ENCODE measurements around the gene CERK. TPM values are rescaled to one million over a fixed set of nuclear protein-coding genes. Genes with fewer than 3 reads are reported as not detected.

CERK gene
- polyA plus RNA-seq, 6 donors from 2014 or later, result 7.6 to 31.2 (median 19.2) TPM

- Mint-ChIP-seq H3K9me3 (peaks cover 0 to 2% (median 0%) of the 10 kb centered on the region in 7 donors), H3K27ac (no peak overlapping the region), H3K36me3 (peaks cover 38 to 54% of the 10 kb centered on the region in 2 donors), H3K4me3 (no peak overlapping the region), H3K27me3 (no peaks in the 10 kb centered on the region), H3K4me1 (peaks cover 0 to 15% (median 8%) of the 10 kb centered on the region in 3 donors)
- ATAC-seq (ENCODE audit: low read depth in 2 of 2), result no peak
- no peak for DNase-seq
Measured at GRCh38 chr22:46710806-46711205, 27.2 kb downstream of the CERK start.

- ATAC-seq (ENCODE audit: low read depth in 2 of 2) (no peak), DNase-seq (no peak)
- no peak overlapping the region for H3K27ac Mint-ChIP-seq
- peaks cover 49 to 52% of the 10 kb centered on the region in 2 donors for H3K36me3 Mint-ChIP-seq
- H3K27me3 Mint-ChIP-seq, result no peaks in the 10 kb centered on the region
- no peak overlapping the region for H3K4me3 Mint-ChIP-seq
- peaks cover 5 to 9% (median 8%) of the 10 kb centered on the region in 3 donors for H3K4me1 Mint-ChIP-seq
- peaks cover 0 to 2% (median 0%) of the 10 kb centered on the region in 7 donors for H3K9me3 Mint-ChIP-seq
Measured at GRCh38 chr22:46708766-46709330, 29.2 kb downstream of the CERK start.

- Mint-ChIP-seq H3K9me3 (peaks cover 0 to 2% (median 0%) of the 10 kb centered on the region in 7 donors), H3K4me3 (no peak overlapping the region), H3K4me1 (peaks cover 5 to 11% (median 8%) of the 10 kb centered on the region in 3 donors), H3K27me3 (no peaks in the 10 kb centered on the region), H3K36me3 (peaks cover 49 to 51% of the 10 kb centered on the region in 2 donors), H3K27ac (no peak overlapping the region)
- ATAC-seq (ENCODE audit: low read depth in 2 of 2) (no peak), DNase-seq (no peak)
Measured at GRCh38 chr22:46707827-46708570, 30.1 kb downstream of the CERK start.

- peaks cover 3 to 11% (median 9%) of the 10 kb centered on the region in 3 donors for H3K4me1 Mint-ChIP-seq
- no peaks in the 10 kb centered on the region for H3K27me3 Mint-ChIP-seq
- H3K9me3 Mint-ChIP-seq, result peaks cover 0 to 2% (median 0%) of the 10 kb centered on the region in 7 donors
- H3K27ac Mint-ChIP-seq, result no peak overlapping the region
- DNase-seq, result no peak
- H3K4me3 Mint-ChIP-seq, result no peak overlapping the region
- peaks cover 49 to 54% of the 10 kb centered on the region in 2 donors for H3K36me3 Mint-ChIP-seq
- no peak for ATAC-seq (ENCODE audit: low read depth in 2 of 2)
Measured at GRCh38 chr22:46707305-46707704, 30.7 kb downstream of the CERK start.

- Mint-ChIP-seq H3K4me3 (no peak overlapping the region), H3K36me3 (peaks cover 42 to 54% of the 10 kb centered on the region in 2 donors), H3K4me1 (peaks cover 2 to 11% (median 9%) of the 10 kb centered on the region in 3 donors), H3K27ac (no peak overlapping the region), H3K9me3 (peaks cover 0 to 2% (median 0%) of the 10 kb centered on the region in 7 donors), H3K27me3 (no peaks in the 10 kb centered on the region)
- ATAC-seq (ENCODE audit: low read depth in 2 of 2) (no peak), DNase-seq (no peak)
Measured at GRCh38 chr22:46706060-46706459, 32.0 kb downstream of the CERK start.

GRCh38 chr22:46703996-46704370 lies 34.1 kb downstream of the CERK start:
- H3K36me3 Mint-ChIP-seq, result peaks cover 33 to 51% of the 10 kb centered on the region in 2 donors

GRCh38 chr22:46703171-46703995 lies 34.7 kb downstream of the CERK start:
- H3K27ac Mint-ChIP-seq, result peak overlapping the region in 3 of 6 donors; percentile 11 to 47 (median 47)
- H3K9me3 Mint-ChIP-seq, result peaks cover 0 to 2% (median 0%) of the 10 kb centered on the region in 7 donors
- H3K4me3 Mint-ChIP-seq, result no peak overlapping the region
- DNase-seq (no peak), ATAC-seq (ENCODE audit: low read depth in 2 of 2) (no peak)
- peaks cover 34 to 48% of the 10 kb centered on the region in 2 donors for H3K36me3 Mint-ChIP-seq
- peaks cover 0 to 11% (median 5%) of the 10 kb centered on the region in 3 donors for H3K4me1 Mint-ChIP-seq
- H3K27me3 Mint-ChIP-seq, result no peaks in the 10 kb centered on the region

More at GRCh38 chr22:46703996-46704370, 34.1 kb downstream of the CERK start:
- peaks cover 0 to 11% (median 6%) of the 10 kb centered on the region in 3 donors for H3K4me1 Mint-ChIP-seq
- ATAC-seq (ENCODE audit: low read depth in 2 of 2) (no peak), DNase-seq (no peak)
- H3K27me3 Mint-ChIP-seq, result no peaks in the 10 kb centered on the region
- no peak overlapping the region for H3K4me3 Mint-ChIP-seq
- H3K9me3 Mint-ChIP-seq, result peaks cover 0 to 2% (median 0%) of the 10 kb centered on the region in 7 donors
- H3K27ac Mint-ChIP-seq, result no peak overlapping the region

GRCh38 chr22:46701262-46701661 lies 36.8 kb downstream of the CERK start:
- Mint-ChIP-seq H3K27ac (peak overlapping the region in 1 of 6 donors; percentile 42), H3K27me3 (no peaks in the 10 kb centered on the region), H3K9me3 (peaks cover 0 to 1% (median 0%) of the 10 kb centered on the region in 7 donors), H3K4me1 (peaks cover 0 to 11% (median 5%) of the 10 kb centered on the region in 3 donors), H3K4me3 (no peak overlapping the region), H3K36me3 (peaks cover 25 to 30% of the 10 kb centered on the region in 2 donors)
- DNase-seq (no peak), ATAC-seq (ENCODE audit: low read depth in 2 of 2) (no peak)

- H3K27ac Mint-ChIP-seq, result peak overlapping the region in 1 of 6 donors; percentile 49
- H3K36me3 Mint-ChIP-seq, result peaks cover 15 to 17% of the 10 kb centered on the region in 2 donors
- DNase-seq (no peak), ATAC-seq (ENCODE audit: low read depth in 2 of 2) (no peak)
- no peak overlapping the region for H3K4me3 Mint-ChIP-seq
- peaks cover 0 to 9% (median 6%) of the 10 kb centered on the region in 3 donors for H3K4me1 Mint-ChIP-seq
- H3K27me3 Mint-ChIP-seq, result no peaks in the 10 kb centered on the region
- no peaks in the 10 kb centered on the region for H3K9me3 Mint-ChIP-seq
Measured at GRCh38 chr22:46699091-46699490, 39.0 kb downstream of the CERK start.

- Mint-ChIP-seq H3K36me3 (peaks cover 14 to 15% of the 10 kb centered on the region in 2 donors), H3K9me3 (no peaks in the 10 kb centered on the region), H3K4me1 (peaks cover 0 to 9% (median 0%) of the 10 kb centered on the region in 3 donors), H3K4me3 (peak overlapping the region in 1 of 8 donors; percentile 42), H3K27me3 (no peaks in the 10 kb centered on the region), H3K27ac (no peak overlapping the region)
- DNase-seq (no peak), ATAC-seq (ENCODE audit: low read depth in 2 of 2) (no peak)
Measured at GRCh38 chr22:46697811-46698515, 40.1 kb downstream of the CERK start.

- Mint-ChIP-seq H3K4me1 (peaks cover 0 to 4% (median 0%) of the 10 kb centered on the region in 3 donors), H3K27ac (no peak overlapping the region), H3K27me3 (no peaks in the 10 kb centered on the region), H3K9me3 (no peaks in the 10 kb centered on the region), H3K36me3 (peaks cover 11 to 15% of the 10 kb centered on the region in 2 donors), H3K4me3 (no peak overlapping the region)
- no peak for DNase-seq
- ATAC-seq (ENCODE audit: low read depth in 2 of 2), result no peak
Measured at GRCh38 chr22:46696614-46697013, 41.4 kb downstream of the CERK start.

GRCh38 chr22:46696229-46696518 lies 41.9 kb downstream of the CERK start:
- peaks cover 0 to 4% (median 0%) of the 10 kb centered on the region in 3 donors for H3K4me1 Mint-ChIP-seq
- DNase-seq, result no peak
- peaks cover 11 to 16% of the 10 kb centered on the region in 2 donors for H3K36me3 Mint-ChIP-seq
- H3K27me3 Mint-ChIP-seq, result no peaks in the 10 kb centered on the region
- ATAC-seq (ENCODE audit: low read depth in 2 of 2), result no peak
- H3K9me3 Mint-ChIP-seq, result no peaks in the 10 kb centered on the region
- H3K4me3 Mint-ChIP-seq, result no peak overlapping the region
- H3K27ac Mint-ChIP-seq, result no peak overlapping the region
